WERI-Rb-1 (cell line): ENCODE results near the gene FHAD1.

Experiments
- DNase-seq: peaks from one replicate; pipeline ENCODE4 v3.0.0-alpha.2; 2020
- H3K27ac ChIP-seq: fragments of 250-450 bp; sonication (Bioruptor Pico); 2 replicates; pipeline ENCODE4 v1.5.1; 2020; ENCODE audit warnings: mild to moderate bottlenecking, moderate library complexity
- H3K27me3 ChIP-seq: fragments of 250-450 bp; sonication (Bioruptor Pico); 2 replicates; pipeline ENCODE4 v1.5.1; 2021; ENCODE audit warnings: mild to moderate bottlenecking, low read depth, moderate library complexity; ENCODE audit not compliant: insufficient read depth, severe bottlenecking
- H3K36me3 ChIP-seq: fragments of 250-450 bp; sonication (Bioruptor Pico); 2 replicates; pipeline ENCODE4 v1.5.1; 2020; ENCODE audit warnings: mild to moderate bottlenecking, moderate library complexity
- H3K4me3 ChIP-seq: 2 replicates; pipeline ENCODE4 v1.5.1; 2011; ENCODE audit warnings: low read depth, mild to moderate bottlenecking, control low read depth, low read length
- H3K9me3 ChIP-seq: fragments of 250-450 bp; sonication (Bioruptor Pico); 2 replicates; pipeline ENCODE4 v1.5.1; 2021; ENCODE audit warnings: mild to moderate bottlenecking, moderate library complexity; ENCODE audit not compliant: severe bottlenecking
- CTCF ChIP-seq: IDR thresholded peaks from 2 replicates; pipeline ENCODE4 v1.5.1; 2011; ENCODE audit warnings: low read depth, mild to moderate bottlenecking, control low read depth, inconsistent platforms, low read length

The FHAD1 gene

GRCh38 chr1:15355968-15356625, 109.1 kb downstream of the FHAD1 start:
- Histone ChIP-seq H3K27me3 (no peaks in the 10 kb centered on the region), H3K9me3 (no peaks in the 10 kb centered on the region), H3K4me3 (no peak overlapping the region), H3K36me3 (no peaks in the 10 kb centered on the region), H3K27ac (no peak overlapping the region)
- TF ChIP-seq CTCF = no peak
- no peak for DNase-seq

GRCh38 chr1:15357612-15358207, 110.7 kb downstream of the FHAD1 start:
- Histone ChIP-seq H3K27ac (no peak overlapping the region), H3K4me3 (no peak overlapping the region)
- TF ChIP-seq CTCF = no peak

GRCh38 chr1:15358565-15359133, 111.6 kb downstream of the FHAD1 start:
- no peaks in the 10 kb centered on the region for H3K9me3 ChIP-seq
- no peaks in the 10 kb centered on the region for H3K27me3 ChIP-seq
- H3K27ac ChIP-seq = no peak overlapping the region
- DNase-seq = no peak
- no peak for TF ChIP-seq CTCF
- no peaks in the 10 kb centered on the region for H3K36me3 ChIP-seq
- no peak overlapping the region for H3K4me3 ChIP-seq

More at GRCh38 chr1:15357612-15358207, 110.7 kb downstream of the FHAD1 start:
- no peak for DNase-seq
- H3K9me3 ChIP-seq = no peaks in the 10 kb centered on the region
- H3K27me3 ChIP-seq = no peaks in the 10 kb centered on the region
- H3K36me3 ChIP-seq = no peaks in the 10 kb centered on the region

GRCh38 chr1:15360700-15361099, 113.7 kb downstream of the FHAD1 start:
- H3K4me3 ChIP-seq = no peak overlapping the region
- no peak overlapping the region for H3K27ac ChIP-seq
- H3K27me3 ChIP-seq = no peaks in the 10 kb centered on the region
- DNase-seq = no peak
- no peaks in the 10 kb centered on the region for H3K9me3 ChIP-seq
- no peaks in the 10 kb centered on the region for H3K36me3 ChIP-seq
- no peak for TF ChIP-seq CTCF

- TF ChIP-seq CTCF = no peak
- H3K27ac ChIP-seq = no peak overlapping the region
- H3K27me3 ChIP-seq = no peaks in the 10 kb centered on the region
- H3K9me3 ChIP-seq = no peaks in the 10 kb centered on the region
- H3K36me3 ChIP-seq = no peaks in the 10 kb centered on the region
- no peak for DNase-seq
- no peak overlapping the region for H3K4me3 ChIP-seq
Observed at GRCh38 chr1:15362096-15362736, 115.2 kb downstream of the FHAD1 start.
